ENCODE results near the gene C14orf119.
A peak's percentile ranks its signal among the peaks of the same experiment; 100 is the strongest.

Gene C14orf119

GRCh38 chr14:23109769-23110168 is 14.5 kb downstream of the C14orf119 start:
- DNase-seq (ENCODE audit: low read depth in 2 of 2), result no peak

GRCh38 chr14:23110579-23111365 is 15.5 kb downstream of the C14orf119 start:
- DNase-seq (ENCODE audit: low read depth in 2 of 2), result no peak

- no peak for DNase-seq (ENCODE audit: low read depth in 2 of 2)
These were observed 17.3 kb downstream of the C14orf119 start for GRCh38 chr14:23112359-23113178.

- DNase-seq (ENCODE audit: low read depth in 2 of 2), result no peak
These were observed 18.3 kb downstream of the C14orf119 start for GRCh38 chr14:23113431-23114119.

GRCh38 chr14:23114120-23114458 is 18.8 kb downstream of the C14orf119 start:
- DNase-seq (ENCODE audit: low read depth in 2 of 2), result no peak

GRCh38 chr14:23114669-23115038 is 19.3 kb downstream of the C14orf119 start:
- DNase-seq (ENCODE audit: low read depth in 2 of 2), result no peak

- no peak for DNase-seq (ENCODE audit: low read depth in 2 of 2)
These were observed 19.9 kb downstream of the C14orf119 start for GRCh38 chr14:23115039-23115731.

- no peak for DNase-seq (ENCODE audit: low read depth in 2 of 2)
These were observed 20.6 kb downstream of the C14orf119 start for GRCh38 chr14:23115918-23116317.

- no peak for DNase-seq (ENCODE audit: low read depth in 2 of 2)
These were observed 22.2 kb downstream of the C14orf119 start for GRCh38 chr14:23117371-23118020.

GRCh38 chr14:23118506-23119362 is 23.4 kb downstream of the C14orf119 start, which contains the start of gene CEBPE:
Gene CEBPE (minus strand): TSS chr14:23119255. CDS start chr14:23119091, 164 bp downstream.
- DNase-seq (ENCODE audit: low read depth in 2 of 2), result no peak

GRCh38 chr14:23119363-23120327 is 24.3 kb downstream of the C14orf119 start:
- no peak for DNase-seq (ENCODE audit: low read depth in 2 of 2)

- DNase-seq (ENCODE audit: low read depth in 2 of 2), result peak; percentile 59 to 77
These were observed 25.4 kb downstream of the C14orf119 start for GRCh38 chr14:23120541-23121251.

GRCh38 chr14:23121361-23121771 is 26.1 kb downstream of the C14orf119 start:
- DNase-seq (ENCODE audit: low read depth in 2 of 2), result no peak

- DNase-seq (ENCODE audit: low read depth in 2 of 2), result no peak
These were observed 26.8 kb downstream of the C14orf119 start for GRCh38 chr14:23122086-23122485.

- no peak for DNase-seq (ENCODE audit: low read depth in 2 of 2)
These were observed 28.1 kb downstream of the C14orf119 start for GRCh38 chr14:23123419-23123818.

GRCh38 chr14:23124337-23124954 is 29.1 kb downstream of the C14orf119 start:
- no peak for DNase-seq (ENCODE audit: low read depth in 2 of 2)

- DNase-seq (ENCODE audit: low read depth in 2 of 2), result no peak
These were observed 29.7 kb downstream of the C14orf119 start for GRCh38 chr14:23125011-23125410.

- no peak for DNase-seq (ENCODE audit: low read depth in 2 of 2)
These were observed 30.7 kb downstream of the C14orf119 start for GRCh38 chr14:23125933-23126524.

Data from activated CD4-positive, alpha-beta T cell treated with anti-CD3 and anti-CD28 coated beads for 24 hours (primary cell).